ENCODE data around the gene DOK6. TPM values are rescaled to one million over a fixed set of nuclear protein-coding genes. Genes with fewer than 3 reads are reported as not detected.
A peak's percentile ranks its signal among the peaks of the same experiment; 100 is the strongest.

DOK6 gene
- total RNA-seq, 2 experiments from 2014 or later, result not detected

DNA sequence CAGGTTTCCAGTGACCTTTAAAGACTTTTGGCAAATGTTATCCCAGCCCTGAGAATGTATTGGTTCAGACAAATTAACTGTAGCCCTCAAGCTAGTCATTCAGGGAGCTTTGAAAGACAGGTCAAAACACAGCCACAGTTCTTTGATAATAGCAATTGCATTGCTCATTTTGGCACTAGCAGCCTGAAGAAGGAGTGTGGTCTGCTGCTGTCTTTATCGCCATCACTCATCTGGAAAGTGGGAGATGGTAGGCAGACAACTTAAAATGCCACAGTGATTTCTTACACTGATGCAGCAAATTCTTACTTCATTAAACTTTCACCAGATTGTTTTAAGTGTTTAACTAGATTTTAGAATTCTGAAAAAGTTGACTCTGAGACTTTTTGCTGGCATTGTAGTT is 47.2 kb downstream of the DOK6 start:
- Mint-ChIP-seq H3K36me3 (ENCODE audit: low read depth) (no peaks in the 10 kb centered on the region), H3K4me3 (no peak overlapping the region), H3K4me1 (ENCODE audit: low read depth) (no peaks in the 10 kb centered on the region), H3K27me3 (peaks cover 12% of the 10 kb centered on the region), H3K9me3 (peaks cover 3% of the 10 kb centered on the region), H3K27ac (no peak overlapping the region)
- no peaks in the 10 kb centered on the region for H3K9me3 ChIP-seq (ENCODE audit: control insufficient read depth in 1 of 2, insufficient read depth in 1 of 2, low read length in 2 of 2)
- no peaks in the 10 kb centered on the region for H3K36me3 ChIP-seq (ENCODE audit: insufficient read depth, low read length)
- POLR2A ChIA-PET, result no interaction called here
- intact Hi-C loops (cut with DNase I, micrococcal nuclease), result no loop called here
- CTCF ChIA-PET, result no interaction called here
- ATAC-seq (ENCODE audit: poor library complexity), result no peak
- no peak overlapping the region for H3K27ac ChIP-seq (ENCODE audit: low read depth in 1 of 2, low read length in 2 of 2)
- no peak for DNase-seq
- no peak for TF ChIP-seq CTCF (IDR thresholded peaks at IDR 0.05)
- H3K4me3 ChIP-seq (ENCODE audit: low read length), result no peak overlapping the region
- H3K4me1 ChIP-seq (ENCODE audit: insufficient read depth, low read length), result no peaks in the 10 kb centered on the region
- no peaks in the 10 kb centered on the region for H3K27me3 ChIP-seq (ENCODE audit: control insufficient read depth in 1 of 2, insufficient read depth in 2 of 2, low read length in 2 of 2)

DNA sequence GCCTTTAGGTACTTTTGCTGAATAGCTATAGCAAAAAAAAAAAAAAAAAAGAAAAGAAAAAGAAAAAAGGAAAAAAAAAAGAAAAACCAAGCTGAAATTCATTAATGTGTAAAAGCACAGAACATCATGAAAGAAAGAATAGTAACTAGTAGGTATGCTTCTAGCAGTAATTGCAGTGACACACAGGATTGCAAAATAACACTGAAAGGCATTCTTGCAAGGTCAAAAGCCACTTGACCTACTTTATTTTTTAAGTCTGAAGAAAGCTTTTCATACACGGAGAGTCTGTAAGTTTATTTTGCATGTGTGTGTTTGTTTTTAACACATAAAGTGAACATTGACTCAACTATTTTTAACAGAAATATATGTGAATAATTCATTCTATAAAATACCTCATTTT is 54.4 kb downstream of the DOK6 start:
- ChIA-PET CTCF (interaction anchor here (0.7 kb wide), 1 partner anchor 25 kb away, joined by 3 read pairs; no protein-coding TSS in a partner anchor), POLR2A (no interaction called here)
- no peak for ATAC-seq (ENCODE audit: poor library complexity)
- no peak for TF ChIP-seq CTCF (IDR thresholded peaks at IDR 0.05)
- Mint-ChIP-seq H3K9me3 (no peaks in the 10 kb centered on the region), H3K36me3 (ENCODE audit: low read depth) (no peaks in the 10 kb centered on the region), H3K4me1 (ENCODE audit: low read depth) (no peaks in the 10 kb centered on the region), H3K4me3 (no peak overlapping the region), H3K27me3 (no peaks in the 10 kb centered on the region), H3K27ac (no peak overlapping the region)
- Histone ChIP-seq H3K27me3 (ENCODE audit: control insufficient read depth in 1 of 2, insufficient read depth in 2 of 2, low read length in 2 of 2) (no peaks in the 10 kb centered on the region), H3K9me3 (ENCODE audit: control insufficient read depth in 1 of 2, insufficient read depth in 1 of 2, low read length in 2 of 2) (no peaks in the 10 kb centered on the region), H3K4me3 (ENCODE audit: low read length) (no peak overlapping the region), H3K36me3 (ENCODE audit: insufficient read depth, low read length) (no peaks in the 10 kb centered on the region), H3K4me1 (ENCODE audit: insufficient read depth, low read length) (no peaks in the 10 kb centered on the region), H3K27ac (ENCODE audit: low read depth in 1 of 2, low read length in 2 of 2) (no peak overlapping the region)
- no peak for DNase-seq
- intact Hi-C loops (cut with DNase I, micrococcal nuclease), result no loop called here

GRCh38 chr18:69469444-69469919 is 68.8 kb downstream of the DOK6 start:
- Histone ChIP-seq H3K9me3 (ENCODE audit: control insufficient read depth in 1 of 2, insufficient read depth in 1 of 2, low read length in 2 of 2) (peaks cover 0 to 7% of the 10 kb centered on the region in 2 experiments), H3K36me3 (ENCODE audit: insufficient read depth, low read length) (no peaks in the 10 kb centered on the region), H3K4me1 (ENCODE audit: insufficient read depth, low read length) (no peaks in the 10 kb centered on the region), H3K27ac (ENCODE audit: low read depth in 1 of 2, low read length in 2 of 2) (no peak overlapping the region), H3K27me3 (ENCODE audit: control insufficient read depth in 1 of 2, insufficient read depth in 2 of 2, low read length in 2 of 2) (no peaks in the 10 kb centered on the region), H3K4me3 (ENCODE audit: low read length) (no peak overlapping the region)
- no peaks in the 10 kb centered on the region for H3K36me3 Mint-ChIP-seq (ENCODE audit: low read depth)
- H3K9me3 Mint-ChIP-seq, result no peaks in the 10 kb centered on the region
- H3K4me1 Mint-ChIP-seq (ENCODE audit: low read depth), result no peaks in the 10 kb centered on the region
- H3K27me3 Mint-ChIP-seq, result peaks cover 3% of the 10 kb centered on the region
- TF ChIP-seq CTCF (IDR thresholded peaks at IDR 0.05), result peak; percentile 19
- POLR2A ChIA-PET, result no interaction called here
- DNase-seq (peak in 10 of 14 experiments; percentile 1 to 61 (median 14)), ATAC-seq (ENCODE audit: poor library complexity) (peak; percentile 73)
- H3K27ac Mint-ChIP-seq, result no peak overlapping the region
- intact Hi-C loops (cut with DNase I, micrococcal nuclease), result no loop called here
- CTCF ChIA-PET, result no interaction called here
- no peak overlapping the region for H3K4me3 Mint-ChIP-seq

Data from CD4-positive, alpha-beta T cell (primary cell).